Lower lobe of right lung (tissue), 2 donors: ENCODE data around the gene HIF1A. TPM values are rescaled to one million over a fixed set of nuclear protein-coding genes. Genes with fewer than 3 reads are reported as not detected.

Experiments
- ATAC-seq, 2 donors: fragments of 200-7000 bp; cut with Tn5 transposase; one replicate each; pipeline ENCODE4 v1.9.1; 2020 to 2022; ENCODE audit warnings: mild to moderate bottlenecking in 2 of 2, moderate library complexity in 2 of 2
- DNase-seq: peaks from one replicate; pipeline ENCODE4 v3.0.0-alpha.2; 2020
- H3K27ac ChIP-seq: fragments of 200-600 bp; one replicate; pipeline ENCODE4 v1.8.0; 2022
- H3K27me3 ChIP-seq: fragments of 200-600 bp; one replicate; pipeline ENCODE4 v1.8.0; 2022; ENCODE audit warnings: low read depth
- H3K36me3 ChIP-seq: fragments of 200-600 bp; one replicate; pipeline ENCODE4 v1.8.0; 2022; ENCODE audit warnings: mild to moderate bottlenecking
- H3K4me1 ChIP-seq: fragments of 200-600 bp; one replicate; pipeline ENCODE4 v1.8.0; 2022
- H3K4me3 ChIP-seq: fragments of 200-600 bp; one replicate; pipeline ENCODE4 v1.8.0; 2022; ENCODE audit warnings: mild to moderate bottlenecking
- H3K9me3 ChIP-seq: fragments of 200-600 bp; one replicate; pipeline ENCODE4 v1.8.0; 2022
- intact Hi-C: fragments of 100-400 bp; cut with DNase I; formaldehyde crosslinking; loops from one replicate; pipeline ENCODE4 v1.11.0; 2022
- total RNA-seq: library from RNA; stranded (reverse); fragmentation: NEBNext Ultra II Directional; extraction: Animal tissue kit (Norgen Biotek cat#: 25700); gene quantifications from one replicate; pipeline ENCODE4 v1.2.1, GENCODE V29; 2021
- TF ChIP-seq, protein P1 (sequence below): fragments of 200-600 bp; IDR thresholded peaks from one replicate; pipeline ENCODE4 v1.8.0; 2022; ENCODE audit warnings: antibody characterized with exemption, mild to moderate bottlenecking
- donor health status: DM: no; HTN: yes; CAD: no; lungs with severe emphysema.

The HIF1A gene
- total RNA-seq, 1 donor from 2014 or later: 68.6 TPM

DNA sequence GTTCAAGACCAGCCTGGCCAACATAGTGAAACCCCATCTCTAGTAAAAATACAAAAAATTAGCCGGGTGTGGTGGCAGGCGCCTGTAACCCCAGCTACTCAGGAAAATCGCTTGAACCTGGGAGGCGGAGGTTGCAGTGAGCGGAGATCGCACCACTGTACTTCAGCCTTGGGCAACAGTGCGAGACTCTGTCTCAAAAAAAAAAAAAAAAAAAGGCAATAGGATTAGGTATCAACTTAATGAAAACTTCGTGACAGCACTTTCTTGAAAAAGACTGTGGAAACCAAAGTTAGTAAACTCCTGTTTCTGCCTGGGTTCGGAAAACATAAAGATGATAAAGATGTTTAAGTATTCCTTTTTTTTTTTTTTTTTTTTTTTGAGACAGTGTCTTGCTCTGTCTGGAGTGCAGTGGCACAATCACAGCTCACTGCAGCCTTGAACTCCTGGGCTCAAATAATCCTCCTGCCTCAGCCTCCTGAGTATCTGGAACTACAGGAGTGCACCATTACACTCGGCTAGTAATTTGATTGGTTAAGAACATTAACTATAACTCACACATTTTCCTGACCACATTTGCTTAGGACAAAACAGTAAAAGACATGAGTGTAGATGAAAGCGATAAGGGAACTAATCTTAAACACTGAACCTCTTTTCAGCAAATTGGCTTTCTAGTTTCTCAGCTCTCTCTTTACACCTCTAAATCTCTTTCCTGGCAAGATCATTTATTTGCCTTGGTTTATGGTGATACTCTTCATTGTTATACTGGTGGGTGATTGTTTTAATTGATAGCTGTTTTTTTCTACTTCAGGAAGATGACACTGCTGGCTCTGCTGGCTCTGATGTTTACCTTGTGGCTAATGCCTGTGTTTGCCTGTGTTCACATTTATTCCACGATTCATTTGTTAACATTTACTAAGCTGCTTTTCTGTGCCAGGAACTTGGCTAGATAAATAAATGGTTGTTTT lies 15.8 kb downstream of the HIF1A start:
- Histone ChIP-seq H3K4me3 (no peak overlapping the region), H3K4me1 (peaks cover 44% of the 10 kb centered on the region), H3K36me3 (no peaks in the 10 kb centered on the region), H3K9me3 (no peaks in the 10 kb centered on the region), H3K27me3 (no peaks in the 10 kb centered on the region), H3K27ac (no peak overlapping the region)
- intact Hi-C loops: no loop called here
- TF ChIP-seq, protein P1, sequence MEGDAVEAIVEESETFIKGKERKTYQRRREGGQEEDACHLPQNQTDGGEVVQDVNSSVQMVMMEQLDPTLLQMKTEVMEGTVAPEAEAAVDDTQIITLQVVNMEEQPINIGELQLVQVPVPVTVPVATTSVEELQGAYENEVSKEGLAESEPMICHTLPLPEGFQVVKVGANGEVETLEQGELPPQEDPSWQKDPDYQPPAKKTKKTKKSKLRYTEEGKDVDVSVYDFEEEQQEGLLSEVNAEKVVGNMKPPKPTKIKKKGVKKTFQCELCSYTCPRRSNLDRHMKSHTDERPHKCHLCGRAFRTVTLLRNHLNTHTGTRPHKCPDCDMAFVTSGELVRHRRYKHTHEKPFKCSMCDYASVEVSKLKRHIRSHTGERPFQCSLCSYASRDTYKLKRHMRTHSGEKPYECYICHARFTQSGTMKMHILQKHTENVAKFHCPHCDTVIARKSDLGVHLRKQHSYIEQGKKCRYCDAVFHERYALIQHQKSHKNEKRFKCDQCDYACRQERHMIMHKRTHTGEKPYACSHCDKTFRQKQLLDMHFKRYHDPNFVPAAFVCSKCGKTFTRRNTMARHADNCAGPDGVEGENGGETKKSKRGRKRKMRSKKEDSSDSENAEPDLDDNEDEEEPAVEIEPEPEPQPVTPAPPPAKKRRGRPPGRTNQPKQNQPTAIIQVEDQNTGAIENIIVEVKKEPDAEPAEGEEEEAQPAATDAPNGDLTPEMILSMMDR: no peak
- no peak for DNase-seq
- no peak for ATAC-seq

DNA sequence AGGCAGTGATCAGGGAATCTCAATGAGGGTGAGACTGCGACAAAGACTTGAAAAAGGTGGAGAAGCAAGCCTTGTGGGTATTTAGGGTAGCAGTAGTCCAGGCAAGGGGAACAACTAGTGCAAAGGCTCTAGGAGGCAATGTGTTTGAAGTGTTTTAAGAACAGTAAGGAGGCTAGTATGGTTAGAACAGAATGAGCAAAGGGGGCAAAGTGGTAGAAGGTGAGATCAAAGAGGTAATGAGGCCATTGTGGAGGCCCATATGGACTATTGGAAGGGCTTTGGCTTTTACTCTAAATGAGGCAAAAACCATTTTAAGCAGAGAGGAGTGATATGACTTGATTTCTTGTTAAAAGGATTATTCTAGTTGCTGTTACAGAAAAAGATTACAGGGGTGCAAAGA lies 16.8 kb downstream of the HIF1A start:
- DNase-seq (no peak), ATAC-seq (no peak)
- Histone ChIP-seq H3K36me3 (no peaks in the 10 kb centered on the region), H3K9me3 (no peaks in the 10 kb centered on the region), H3K4me1 (peaks cover 51% of the 10 kb centered on the region), H3K27ac (no peak overlapping the region), H3K27me3 (no peaks in the 10 kb centered on the region), H3K4me3 (no peak overlapping the region)
- intact Hi-C loops: no loop called here
- TF ChIP-seq, protein P1: no peak

DNA sequence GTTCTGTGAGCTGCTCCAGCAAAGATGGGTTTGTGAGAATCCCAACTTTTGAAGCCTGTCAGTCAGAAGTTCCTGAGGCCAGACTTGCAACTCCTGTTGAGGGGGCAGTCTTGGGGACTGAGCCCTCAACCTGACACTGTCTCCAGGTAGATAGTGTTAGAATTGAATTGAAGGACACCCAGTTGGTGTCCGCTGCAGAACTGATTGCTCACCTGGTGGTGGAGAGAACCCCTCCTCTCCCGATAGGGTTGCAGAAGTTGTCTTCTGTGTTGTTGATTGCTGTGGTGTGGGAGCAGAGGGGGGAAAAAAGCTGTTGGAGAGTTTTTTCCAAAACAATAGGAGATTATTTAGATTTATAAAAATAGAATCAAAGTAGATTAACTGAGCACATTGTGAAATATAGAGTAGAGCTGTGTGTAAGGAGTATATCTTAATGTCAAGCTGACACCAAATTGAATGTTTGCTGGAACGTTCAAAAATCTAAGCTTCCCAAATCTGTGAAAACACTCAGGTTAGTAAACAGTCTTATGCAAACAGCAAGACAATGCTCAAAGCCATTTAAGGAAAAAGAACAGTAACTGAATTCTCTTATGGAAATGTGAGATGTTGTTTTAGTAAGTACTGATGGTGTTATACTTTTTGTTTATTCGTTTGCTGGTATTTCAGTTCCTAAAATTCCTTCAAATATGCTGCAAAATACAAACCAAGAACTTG lies 18.6 kb downstream of the HIF1A start:
- ATAC-seq (peak in 1 of 2 donors; percentile 37), DNase-seq (no peak)
- no peak overlapping the region for H3K27ac ChIP-seq
- H3K4me3 ChIP-seq: no peak overlapping the region
- H3K9me3 ChIP-seq: no peaks in the 10 kb centered on the region
- TF ChIP-seq, protein P1: no peak
- H3K27me3 ChIP-seq: no peaks in the 10 kb centered on the region
- H3K4me1 ChIP-seq: peaks cover 64% of the 10 kb centered on the region
- no peaks in the 10 kb centered on the region for H3K36me3 ChIP-seq
- intact Hi-C loops: no loop called here

DNA sequence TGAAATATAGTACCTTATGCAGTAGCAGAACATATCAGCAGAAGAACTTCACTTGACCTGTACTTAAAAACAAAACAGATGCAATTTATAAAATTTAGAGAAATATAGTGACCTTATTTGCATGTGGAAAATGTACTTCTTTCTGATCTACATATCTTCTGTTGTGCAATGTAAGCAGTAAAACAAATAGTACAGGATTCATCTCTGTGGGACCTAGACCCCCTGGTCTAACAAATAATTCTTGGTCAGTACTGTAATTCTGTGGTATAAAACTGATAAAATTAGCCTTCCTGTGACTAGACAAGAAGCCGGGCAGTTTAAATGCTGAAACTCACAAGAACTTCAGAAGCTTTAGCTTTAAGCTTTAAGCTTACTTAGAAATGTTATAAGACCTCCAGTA lies 21.6 kb downstream of the HIF1A start:
- Histone ChIP-seq H3K27me3 (no peaks in the 10 kb centered on the region), H3K4me3 (no peak overlapping the region), H3K4me1 (peaks cover 74% of the 10 kb centered on the region), H3K27ac (no peak overlapping the region), H3K36me3 (peaks cover 12% of the 10 kb centered on the region), H3K9me3 (no peaks in the 10 kb centered on the region)
- TF ChIP-seq, protein P1: no peak
- DNase-seq (no peak), ATAC-seq (no peak)
- intact Hi-C loops: loop anchor here (5.0 kb wide), 1 partner anchor 240 kb away; no protein-coding TSS in a partner anchor

DNA sequence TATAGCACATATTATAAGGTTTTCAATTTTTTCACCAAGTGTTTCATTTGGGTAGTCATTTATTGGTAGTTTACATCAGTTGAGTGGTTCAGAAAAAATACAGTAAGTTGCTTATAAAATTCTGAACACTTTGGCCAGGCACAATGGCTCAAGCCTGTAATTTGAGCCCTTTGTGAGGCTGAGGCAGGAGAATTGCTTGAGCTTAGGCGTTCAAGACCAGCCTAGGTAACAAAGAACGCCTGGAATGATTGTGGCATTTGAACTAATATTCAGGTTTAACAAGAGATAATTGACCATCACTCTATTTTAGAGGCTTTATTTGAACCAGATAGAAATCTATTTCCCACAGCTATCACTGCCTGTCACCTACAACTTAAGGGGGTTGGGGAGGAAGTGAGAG lies 22.7 kb downstream of the HIF1A start:
- intact Hi-C loops: loop anchor here (5.0 kb wide), 1 partner anchor 241 kb away; no protein-coding TSS in a partner anchor
- peaks cover 64% of the 10 kb centered on the region for H3K4me1 ChIP-seq
- peaks cover 23% of the 10 kb centered on the region for H3K36me3 ChIP-seq
- DNase-seq: no peak
- ATAC-seq: no peak
- no peaks in the 10 kb centered on the region for H3K9me3 ChIP-seq
- TF ChIP-seq, protein P1: no peak
- H3K27me3 ChIP-seq: no peaks in the 10 kb centered on the region
- no peak overlapping the region for H3K27ac ChIP-seq
- H3K4me3 ChIP-seq: no peak overlapping the region
